Measurements from ENCODE around the gene PTPRU.

The PTPRU gene

DNA sequence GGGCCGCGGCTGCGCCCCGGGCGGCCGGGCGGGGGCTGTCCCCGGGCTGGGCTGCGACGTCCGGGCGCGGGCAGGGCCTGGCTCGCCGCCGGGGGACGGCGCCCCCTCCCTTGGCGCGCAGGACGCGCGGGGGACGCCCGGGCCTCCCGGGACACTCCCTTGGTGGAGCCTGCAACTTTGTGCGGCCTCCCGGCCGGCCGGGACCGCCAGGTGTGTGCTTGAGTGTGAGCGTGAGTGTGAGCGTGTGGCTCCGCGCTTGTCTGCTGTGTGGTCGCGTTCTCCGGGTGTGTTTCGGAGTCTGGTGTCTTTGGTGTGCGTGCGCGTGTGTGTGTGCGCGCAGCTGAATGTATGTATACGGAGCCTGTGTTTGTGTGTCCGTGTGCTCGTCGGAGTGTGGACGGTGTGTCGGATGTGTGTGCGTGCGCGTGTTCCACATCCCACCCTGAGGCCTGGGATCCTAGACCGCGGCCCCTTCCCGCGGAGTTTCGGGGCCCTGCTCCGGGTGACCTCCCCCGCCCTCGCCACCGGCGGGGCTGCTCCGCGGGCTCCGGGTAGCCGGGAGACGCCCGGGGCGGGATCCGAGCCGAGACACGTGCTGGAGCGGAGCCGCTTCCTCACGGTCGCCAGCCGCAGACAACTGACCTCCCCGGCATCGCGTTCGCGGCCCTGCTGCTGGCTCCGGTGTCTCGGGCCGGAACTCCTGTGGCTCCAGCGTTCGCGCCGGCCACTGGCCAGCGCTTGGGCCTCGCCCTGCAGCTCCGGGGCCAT, 1.7 kb downstream of the PTPRU start:
- no peak for DNase-seq (ENCODE audit: low spot score)
- no peak for TF ChIP-seq CTCF (IDR thresholded peaks at IDR 0.05)
- peak overlapping the region; percentile 25 to 93 for H3K27ac ChIP-seq
- peak overlapping the region; percentile 94 for H3K4me3 ChIP-seq

DNA sequence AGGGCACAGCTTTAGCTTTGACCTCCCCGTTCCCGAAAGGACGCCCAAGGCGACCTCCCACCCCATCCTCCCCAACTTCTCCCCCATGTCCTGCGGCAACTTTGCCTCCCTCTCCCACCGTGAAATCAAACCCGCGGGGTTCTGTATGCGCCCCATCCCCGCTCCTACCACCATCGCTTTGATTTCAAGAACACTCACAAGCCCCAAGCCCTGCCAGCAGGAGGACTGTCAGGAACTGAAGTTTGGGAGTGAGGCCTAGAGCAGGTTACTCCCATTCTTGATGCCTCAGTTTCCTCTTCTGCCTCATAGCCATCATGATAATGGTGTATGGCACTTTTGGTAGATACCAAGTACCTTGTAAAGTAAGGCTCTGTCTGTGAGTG, 2.3 kb downstream of the PTPRU start:
- H3K4me3 ChIP-seq = peak overlapping the region; percentile 94
- TF ChIP-seq CTCF (IDR thresholded peaks at IDR 0.05) = no peak
- no peak for DNase-seq (ENCODE audit: low spot score)
- peak overlapping the region in 1 of 2 donors; percentile 93 for H3K27ac ChIP-seq

- TF ChIP-seq CTCF (IDR thresholded peaks at IDR 0.05) = no peak
- Histone ChIP-seq H3K27ac (peak overlapping the region in 1 of 2 donors; percentile 93), H3K4me3 (no peak overlapping the region)
- no peak for DNase-seq (ENCODE audit: low spot score)
These were observed 2.8 kb downstream of the PTPRU start for GRCh38 chr1:29239142-29239541.

DNA sequence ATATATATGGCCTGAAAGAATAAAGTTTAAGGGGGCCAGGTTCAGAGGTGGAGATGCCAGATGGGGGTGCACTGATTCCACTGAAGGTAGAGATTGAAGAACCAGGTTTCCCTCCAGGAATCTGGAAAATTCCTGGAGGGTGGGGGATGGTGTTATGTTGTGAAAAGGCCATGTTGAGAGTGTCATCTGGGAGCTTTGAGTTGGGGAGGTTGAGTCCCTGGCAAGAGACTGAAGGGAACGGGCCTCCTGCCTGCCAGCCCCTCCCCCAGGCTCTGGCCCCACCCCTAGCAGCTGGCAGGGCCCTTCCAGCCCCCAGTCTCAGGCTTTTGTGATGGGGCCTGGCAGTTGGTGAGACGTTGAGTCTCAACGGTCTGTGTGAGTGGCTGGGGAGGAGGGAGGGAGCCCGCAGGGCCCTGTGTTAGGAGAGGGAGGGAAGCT, 4.1 kb downstream of the PTPRU start:
- DNase-seq (ENCODE audit: low spot score) = no peak
- no peak for TF ChIP-seq CTCF (IDR thresholded peaks at IDR 0.05)
- Histone ChIP-seq H3K27ac (no peak overlapping the region), H3K4me3 (no peak overlapping the region)

DNA sequence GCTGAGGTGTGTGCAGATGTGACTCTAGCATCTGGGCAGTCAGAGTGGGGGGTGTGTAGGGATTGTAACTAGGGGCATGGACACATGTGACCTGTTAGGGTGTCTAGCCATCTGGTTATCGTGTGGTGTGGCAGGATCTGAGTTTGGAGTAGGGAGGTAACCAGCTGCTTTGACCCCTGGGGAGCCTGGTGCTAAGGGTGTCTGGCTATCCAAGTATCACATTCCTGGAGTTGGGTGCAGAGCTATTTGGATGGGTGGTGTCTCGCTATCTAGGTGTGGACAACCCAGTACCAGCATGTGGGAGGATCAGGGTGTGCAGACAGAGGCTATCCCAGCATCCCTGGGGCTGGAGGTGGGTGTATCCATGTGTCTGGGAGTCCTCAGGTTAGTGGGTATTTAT, 4.7 kb downstream of the PTPRU start:
- no peak for DNase-seq (ENCODE audit: low spot score)
- no peak for TF ChIP-seq CTCF (IDR thresholded peaks at IDR 0.05)
- H3K4me3 ChIP-seq = no peak overlapping the region
- H3K27ac ChIP-seq = no peak overlapping the region

DNA sequence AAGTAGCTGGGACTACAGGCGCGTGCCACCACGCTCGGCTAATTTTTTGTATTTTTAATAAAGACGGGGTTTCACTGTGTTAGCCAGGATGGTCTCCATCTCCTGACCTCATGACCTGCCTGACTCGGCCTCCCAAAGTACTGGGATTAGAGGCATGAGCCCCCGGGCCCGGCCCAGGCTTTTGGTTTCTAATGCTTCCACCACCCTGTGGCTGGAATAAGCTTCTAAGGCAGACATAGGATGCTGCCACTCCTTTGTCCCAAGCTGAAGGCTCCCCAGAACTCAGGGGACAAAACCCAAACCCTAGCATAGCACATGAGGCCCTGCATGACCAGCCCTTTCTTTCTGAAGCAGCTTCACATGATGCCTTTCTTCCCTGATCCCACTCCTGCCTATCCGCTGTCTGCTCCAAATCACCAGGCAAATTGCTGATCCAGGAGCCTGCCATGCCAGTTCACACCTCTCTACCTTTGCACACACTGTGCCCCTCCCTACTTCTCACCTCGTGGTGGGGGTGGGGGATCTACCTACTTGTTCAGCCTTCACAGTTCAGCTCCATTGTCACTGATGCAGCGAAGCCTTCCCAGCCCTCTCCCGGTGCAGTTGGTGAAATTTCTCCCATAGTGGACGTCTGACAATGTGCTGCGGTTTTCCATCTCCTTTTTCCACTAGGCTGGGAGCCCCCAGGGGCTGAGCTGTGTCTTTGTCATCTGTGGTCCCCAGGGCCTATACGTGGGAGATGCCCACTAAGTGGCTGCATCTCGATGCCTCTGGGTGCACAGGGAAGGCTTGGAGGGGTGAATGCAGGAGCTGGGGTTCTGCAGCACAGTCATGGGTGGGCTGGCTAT, 6.9 kb downstream of the PTPRU start:
- Histone ChIP-seq H3K27ac (no peak overlapping the region), H3K4me3 (no peak overlapping the region)
- TF ChIP-seq CTCF (IDR thresholded peaks at IDR 0.05) = no peak
- no peak for DNase-seq (ENCODE audit: low spot score)

Measured in coronary artery (tissue), 2 donors.